ENCODE data around the gene CKMT1A. TPM values are rescaled to one million over a fixed set of nuclear protein-coding genes. Genes with fewer than 3 reads are reported as not detected.
"Not testable (repeated sequence)": the region's sequence is repeated elsewhere in the genome, so short reads cannot be mapped to it uniquely, and the experiment has no call there.

Gene CKMT1A
- total and polyA plus RNA-seq, 3 donors from 2014 or later, result 0.68 to 1.4 (median 1.2) TPM

DNA sequence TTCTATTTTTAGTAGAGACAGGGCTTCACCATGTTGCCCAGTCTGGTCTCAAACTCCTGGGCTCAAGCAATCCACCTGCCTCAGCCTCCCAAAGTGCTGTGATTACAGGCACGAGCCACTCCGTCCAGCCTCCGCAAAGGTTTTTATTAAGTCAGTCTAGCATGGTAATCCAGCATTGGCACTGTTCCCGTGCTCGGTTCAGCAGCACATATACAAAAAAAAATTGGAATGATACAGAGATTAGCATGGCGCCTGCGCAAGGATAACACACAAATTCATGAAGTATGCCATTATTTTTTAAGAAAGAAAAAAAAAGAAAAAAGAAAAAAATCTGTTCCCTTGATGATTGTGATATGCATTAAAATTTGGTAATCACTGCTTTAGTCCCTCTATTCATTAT is 8.5 kb downstream of the CKMT1A start:
- DNase-seq, result no peak
- H3K4me1 ChIP-seq, result no peaks in the 10 kb centered on the region
- intact Hi-C loops (cut with DNase I; ENCODE audit: low total_unique reads), result no loop called here
- TF ChIP-seq, protein P1, sequence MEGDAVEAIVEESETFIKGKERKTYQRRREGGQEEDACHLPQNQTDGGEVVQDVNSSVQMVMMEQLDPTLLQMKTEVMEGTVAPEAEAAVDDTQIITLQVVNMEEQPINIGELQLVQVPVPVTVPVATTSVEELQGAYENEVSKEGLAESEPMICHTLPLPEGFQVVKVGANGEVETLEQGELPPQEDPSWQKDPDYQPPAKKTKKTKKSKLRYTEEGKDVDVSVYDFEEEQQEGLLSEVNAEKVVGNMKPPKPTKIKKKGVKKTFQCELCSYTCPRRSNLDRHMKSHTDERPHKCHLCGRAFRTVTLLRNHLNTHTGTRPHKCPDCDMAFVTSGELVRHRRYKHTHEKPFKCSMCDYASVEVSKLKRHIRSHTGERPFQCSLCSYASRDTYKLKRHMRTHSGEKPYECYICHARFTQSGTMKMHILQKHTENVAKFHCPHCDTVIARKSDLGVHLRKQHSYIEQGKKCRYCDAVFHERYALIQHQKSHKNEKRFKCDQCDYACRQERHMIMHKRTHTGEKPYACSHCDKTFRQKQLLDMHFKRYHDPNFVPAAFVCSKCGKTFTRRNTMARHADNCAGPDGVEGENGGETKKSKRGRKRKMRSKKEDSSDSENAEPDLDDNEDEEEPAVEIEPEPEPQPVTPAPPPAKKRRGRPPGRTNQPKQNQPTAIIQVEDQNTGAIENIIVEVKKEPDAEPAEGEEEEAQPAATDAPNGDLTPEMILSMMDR (IDR thresholded peaks at IDR 0.05), result no peak
- no peak for TF ChIP-seq POLR2A (IDR thresholded peaks at IDR 0.05)
- H3K27ac ChIP-seq, result no peak overlapping the region
- H3K4me3 ChIP-seq, result no peak overlapping the region
- H3K9me3 ChIP-seq, result no peaks in the 10 kb centered on the region
- H3K27me3 ChIP-seq, result no peaks in the 10 kb centered on the region
- WGBS, 2 donors, result 88 to 95% methylated on average over 7 of the region's 7 CpGs
- H3K36me3 ChIP-seq (ENCODE audit: low read depth, missing control alignments), result no peaks in the 10 kb centered on the region

DNA sequence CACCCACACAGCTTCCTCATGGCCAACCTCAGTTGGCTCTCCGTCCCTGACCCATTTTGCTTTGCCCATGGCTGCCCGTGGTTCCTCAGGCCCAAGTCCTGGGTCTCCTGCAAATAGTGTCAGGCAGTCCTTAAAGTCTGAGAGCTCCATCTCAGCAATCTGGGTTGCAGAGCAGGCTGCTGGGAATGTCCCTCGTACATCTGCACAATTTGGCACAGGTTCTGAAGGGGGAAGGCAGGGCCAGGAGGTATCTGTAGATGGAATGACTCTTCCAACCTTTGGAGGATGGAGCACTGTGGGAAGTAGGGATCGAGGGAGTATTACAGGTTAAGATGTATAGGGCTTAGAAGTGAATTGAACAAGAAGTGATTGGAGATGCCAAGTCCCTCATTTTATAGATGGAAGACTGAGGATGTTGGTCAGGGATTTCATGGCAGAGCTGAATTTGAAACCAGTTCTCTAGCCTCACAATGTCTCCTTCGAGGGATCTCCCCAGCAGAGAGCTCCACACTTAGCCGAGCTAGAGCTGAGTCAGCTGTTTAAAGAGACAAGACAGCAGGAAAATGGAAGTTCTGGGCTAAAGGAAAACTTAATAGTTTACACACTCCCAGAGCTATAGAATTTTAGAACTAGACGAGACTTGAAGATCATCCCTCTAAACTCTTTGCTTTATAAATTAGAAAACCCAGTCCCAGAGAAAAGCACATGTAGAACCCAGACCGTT is 9.2 kb downstream of the CKMT1A start:
- no peaks in the 10 kb centered on the region for H3K9me3 ChIP-seq
- H3K27ac ChIP-seq, result no peak overlapping the region
- no peaks in the 10 kb centered on the region for H3K36me3 ChIP-seq (ENCODE audit: low read depth, missing control alignments)
- no peak for DNase-seq
- no peak overlapping the region for H3K4me3 ChIP-seq
- TF ChIP-seq POLR2A (IDR thresholded peaks at IDR 0.05), result no peak
- TF ChIP-seq, protein P1 (IDR thresholded peaks at IDR 0.05), result no peak
- intact Hi-C loops (cut with DNase I; ENCODE audit: low total_unique reads), result no loop called here
- 72 to 78% methylated on average over 8 of the region's 8 CpGs for WGBS, 2 donors
- no peaks in the 10 kb centered on the region for H3K27me3 ChIP-seq
- H3K4me1 ChIP-seq, result no peaks in the 10 kb centered on the region

GRCh38 chr15:43710431-43711131 is 16.9 kb downstream of the CKMT1A start:
- H3K9me3 ChIP-seq; H3K36me3 ChIP-seq (ENCODE audit: low read depth, missing control alignments); H3K27me3 ChIP-seq; DNase-seq; H3K4me1 ChIP-seq; intact Hi-C loops (cut with DNase I; ENCODE audit: low total_unique reads); H3K27ac ChIP-seq; H3K4me3 ChIP-seq: not testable (repeated sequence)
- WGBS, 2 donors, result 80% methylated on average over 1 of the region's 12 CpGs; no CpG with 5 or more reads in 1 of the 2 donors

GRCh38 chr15:43723151-43723550 is 29.5 kb downstream of the CKMT1A start:
- Histone ChIP-seq H3K27ac (no peak overlapping the region), H3K36me3 (ENCODE audit: low read depth, missing control alignments) (no peaks in the 10 kb centered on the region), H3K4me1 (no peaks in the 10 kb centered on the region), H3K27me3 (no peaks in the 10 kb centered on the region), H3K9me3 (no peaks in the 10 kb centered on the region), H3K4me3 (no peak overlapping the region)
- WGBS, 2 donors, result 66 to 82% methylated on average over 4 of the region's 4 CpGs
- TF ChIP-seq, protein P1 (IDR thresholded peaks at IDR 0.05), result no peak
- no peak for TF ChIP-seq POLR2A (IDR thresholded peaks at IDR 0.05)
- intact Hi-C loops (cut with DNase I; ENCODE audit: low total_unique reads), result no loop called here
- no peak for DNase-seq

GRCh38 chr15:43726306-43726705 is 32.6 kb downstream of the CKMT1A start:
- H3K36me3 ChIP-seq (ENCODE audit: low read depth, missing control alignments); H3K4me1 ChIP-seq; intact Hi-C loops (cut with DNase I; ENCODE audit: low total_unique reads); H3K9me3 ChIP-seq; H3K27me3 ChIP-seq; DNase-seq; H3K27ac ChIP-seq; H3K4me3 ChIP-seq: not testable (repeated sequence)
- 91 to 100% methylated on average over 1 of the region's 1 CpG for WGBS, 2 donors

DNA sequence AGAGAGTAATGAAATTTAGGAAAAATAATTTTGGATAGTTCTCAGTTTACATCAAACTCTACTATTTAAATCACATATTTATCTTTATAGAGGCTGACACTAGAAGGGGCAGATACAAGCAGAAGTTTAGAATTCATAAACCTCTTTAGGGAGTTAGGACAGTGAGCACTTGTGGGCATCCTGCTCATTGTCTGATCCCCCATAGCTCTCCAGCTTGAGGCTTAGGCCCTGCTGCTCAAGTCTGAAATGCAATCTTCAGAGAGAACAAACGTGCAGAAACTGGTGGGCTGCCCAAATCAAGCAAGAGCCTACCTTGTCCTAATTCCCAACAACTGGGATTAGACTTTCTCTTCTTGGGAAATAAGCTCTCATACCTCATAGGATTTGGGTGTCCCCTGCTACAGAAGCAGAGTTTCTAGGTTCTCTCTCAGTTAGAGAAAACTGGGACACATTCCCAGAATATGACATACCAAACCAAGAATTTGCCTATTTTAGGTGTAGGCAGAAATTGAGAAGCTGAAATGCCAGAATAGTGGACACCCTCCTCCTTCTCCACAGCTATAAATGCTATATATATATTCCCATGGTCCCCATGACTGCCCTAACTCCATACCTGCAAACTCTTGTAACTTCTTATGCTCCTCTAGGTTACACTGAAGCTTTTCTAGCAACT is 34.5 kb downstream of the CKMT1A start:
- H3K4me3 ChIP-seq; H3K9me3 ChIP-seq; H3K27ac ChIP-seq; DNase-seq; H3K4me1 ChIP-seq; intact Hi-C loops (cut with DNase I; ENCODE audit: low total_unique reads); H3K36me3 ChIP-seq (ENCODE audit: low read depth, missing control alignments); H3K27me3 ChIP-seq: not testable (repeated sequence)
- 58 to 64% methylated on average over 1 of the region's 1 CpG for WGBS, 2 donors
